Loucy (cell line): ENCODE results near the gene PSMD13.

Experiments
- CTCF ChIP-seq: fragments of 200-600 bp; sonication (generic); conservative IDR thresholded peaks from 2 replicates; pipeline ENCODE4 v1.5.1; 2014; ENCODE audit warnings: mild to moderate bottlenecking, antibody characterized with exemption, low read length
- EZH2phosphoT487 ChIP-seq: fragments of 200-600 bp; IDR thresholded peaks from 2 replicates; pipeline ENCODE4 v1.6.1; 2018; ENCODE audit warnings: antibody characterized with exemption, mild to moderate bottlenecking, moderate library complexity, borderline replicate concordance

- no peak for TF ChIP-seq EZH2phosphoT487
- no peak for TF ChIP-seq CTCF
Observed at GRCh38 chr11:289712-290620, 53.2 kb downstream of the PSMD13 start.
